Transverse colon (tissue), 4 donors: ENCODE results near the gene TRIM7. TPM values are rescaled to one million over a fixed set of nuclear protein-coding genes. Genes with fewer than 3 reads are reported as not detected.

Experiments
- DNase-seq: peaks from one replicate; pipeline ENCODE4 v3.0.0-alpha.2; 2019
- H3K27ac ChIP-seq, 4 donors: fragments of 200-600 bp; sonication (generic); 2 replicates each; pipeline ENCODE4 v1.5.1; 2016 to 2018; ENCODE audit warnings: inconsistent platforms in 4 of 4
- H3K27me3 ChIP-seq: fragments of 200-600 bp; sonication (generic); 2 replicates; pipeline ENCODE4 v1.5.1; 2017; ENCODE audit warnings: inconsistent platforms
- H3K36me3 ChIP-seq, 4 donors: fragments of 200-600 bp; sonication (generic); 2 replicates each; pipeline ENCODE4 v1.5.1; 2017 to 2019; ENCODE audit warnings: inconsistent platforms in 4 of 4
- H3K4me1 ChIP-seq, 4 donors: fragments of 200-600 bp; sonication (generic); 2 replicates each; pipeline ENCODE4 v1.5.1; 2017 to 2020; ENCODE audit warnings: inconsistent platforms in 4 of 4
- H3K4me3 ChIP-seq, 4 donors: fragments of 200-600 bp; sonication (generic); 1 replicate in 1 of 4; 2 replicates in 3 of 4; pipeline versions ENCODE4 v1.5.1 to v1.6.1; 2017 to 2019; ENCODE audit warnings: inconsistent platforms in 4 of 4
- H3K9me3 ChIP-seq, 2 donors: fragments of 200-600 bp; sonication (generic); 2 replicates each; pipeline ENCODE4 v1.5.1; 2017 to 2019; ENCODE audit warnings: inconsistent platforms in 2 of 2
- EP300 ChIP-seq: sonication (generic); formaldehyde crosslinking; IDR thresholded peaks from one replicate; pipeline ENCODE4 v1.6.1; 2017; ENCODE audit warnings: antibody characterized with exemption, low read depth
- POLR2A ChIP-seq: fragments of 450-650 bp; IDR thresholded peaks from one replicate; pipeline ENCODE4 v1.6.1; 2016; ENCODE audit warnings: antibody characterized with exemption, mild to moderate bottlenecking, moderate library complexity
- POLR2AphosphoS5 ChIP-seq, 3 donors: sonication (generic); formaldehyde crosslinking; IDR thresholded peaks; one replicate each; pipeline ENCODE4 v1.6.1; 2016; ENCODE audit warnings: antibody characterized with exemption in 3 of 3
- WGBS, 2 donors: methylation state at CpG; one replicate each; pipeline ENCODE4 v1.1.5; 2018; ENCODE audit warnings: low coverage in 1 of 2; 5-methylcytosine and 5-hydroxymethylcytosine counted together
- in situ Hi-C, 4 donors: fragments of 200-750 bp; cut with MboI; loops; one replicate each; pipeline versions ENCODE4 v1.15.0 to v1.15.1; 2017; ENCODE audit warnings: low sequenced_read_pairs in 3 of 4, low pct_ligation_motif_present in 1 of 4, low pct_unique_long_range_greater_than_20kb in 1 of 4
- intact Hi-C: fragments of 100-400 bp; cut with DNase I; formaldehyde crosslinking; loops from one replicate; pipeline ENCODE4 v1.15.1; 2023; ENCODE audit warnings: low total_unique reads
- total RNA-seq, 4 donors: library from RNA; depleted of rRNA; stranded (reverse); fragments of >200 nt; gene quantifications; one replicate each; pipeline ENCODE4 v1.1.0, GENCODE V29; 2016
- TF ChIP-seq, protein P1 (sequence below), 5 experiments: fragments of 200-600 bp in 3 of 5; fragments of 450-650 bp in 2 of 5; sonication (generic) in 3 of 5; IDR thresholded peaks; 1 replicate in 2 of 5; 2 replicates in 3 of 5; pipeline ENCODE4 v1.5.1; 2016 to 2017; ENCODE audit warnings: antibody characterized with exemption in 5 of 5, inconsistent platforms in 3 of 5, mild to moderate bottlenecking in 2 of 5, moderate library complexity in 1 of 5

Gene TRIM7
- total RNA-seq, 4 donors from 2014 or later, result 2.5 to 16.7 (median 7.5) TPM; not detected in 1

GRCh38 chr5:181195249-181195761 lies 9.7 kb downstream of the TRIM7 start:
- peaks cover 4 to 8% (median 6%) of the 10 kb centered on the region in 4 donors for H3K4me1 ChIP-seq
- no peak overlapping the region for H3K27ac ChIP-seq
- WGBS, 2 donors, result 82% methylated on average over 45 of the region's 45 CpGs; no CpG with 5 or more reads in 1 of the 2 donors
- no peak overlapping the region for H3K4me3 ChIP-seq
- H3K27me3 ChIP-seq, result no peaks in the 10 kb centered on the region
- H3K9me3 ChIP-seq, result no peaks in the 10 kb centered on the region
- in situ Hi-C loops, result no loop called here
- no peaks in the 10 kb centered on the region for H3K36me3 ChIP-seq
- DNase-seq, result no peak
- no peak for TF ChIP-seq POLR2A
- no peak for TF ChIP-seq POLR2AphosphoS5 (IDR thresholded peaks at IDR 0.05)
- no peak for TF ChIP-seq EP300
- TF ChIP-seq, protein P1, sequence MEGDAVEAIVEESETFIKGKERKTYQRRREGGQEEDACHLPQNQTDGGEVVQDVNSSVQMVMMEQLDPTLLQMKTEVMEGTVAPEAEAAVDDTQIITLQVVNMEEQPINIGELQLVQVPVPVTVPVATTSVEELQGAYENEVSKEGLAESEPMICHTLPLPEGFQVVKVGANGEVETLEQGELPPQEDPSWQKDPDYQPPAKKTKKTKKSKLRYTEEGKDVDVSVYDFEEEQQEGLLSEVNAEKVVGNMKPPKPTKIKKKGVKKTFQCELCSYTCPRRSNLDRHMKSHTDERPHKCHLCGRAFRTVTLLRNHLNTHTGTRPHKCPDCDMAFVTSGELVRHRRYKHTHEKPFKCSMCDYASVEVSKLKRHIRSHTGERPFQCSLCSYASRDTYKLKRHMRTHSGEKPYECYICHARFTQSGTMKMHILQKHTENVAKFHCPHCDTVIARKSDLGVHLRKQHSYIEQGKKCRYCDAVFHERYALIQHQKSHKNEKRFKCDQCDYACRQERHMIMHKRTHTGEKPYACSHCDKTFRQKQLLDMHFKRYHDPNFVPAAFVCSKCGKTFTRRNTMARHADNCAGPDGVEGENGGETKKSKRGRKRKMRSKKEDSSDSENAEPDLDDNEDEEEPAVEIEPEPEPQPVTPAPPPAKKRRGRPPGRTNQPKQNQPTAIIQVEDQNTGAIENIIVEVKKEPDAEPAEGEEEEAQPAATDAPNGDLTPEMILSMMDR (IDR thresholded peaks at IDR 0.05), result no peak
- intact Hi-C loops, result no loop called here

DNA sequence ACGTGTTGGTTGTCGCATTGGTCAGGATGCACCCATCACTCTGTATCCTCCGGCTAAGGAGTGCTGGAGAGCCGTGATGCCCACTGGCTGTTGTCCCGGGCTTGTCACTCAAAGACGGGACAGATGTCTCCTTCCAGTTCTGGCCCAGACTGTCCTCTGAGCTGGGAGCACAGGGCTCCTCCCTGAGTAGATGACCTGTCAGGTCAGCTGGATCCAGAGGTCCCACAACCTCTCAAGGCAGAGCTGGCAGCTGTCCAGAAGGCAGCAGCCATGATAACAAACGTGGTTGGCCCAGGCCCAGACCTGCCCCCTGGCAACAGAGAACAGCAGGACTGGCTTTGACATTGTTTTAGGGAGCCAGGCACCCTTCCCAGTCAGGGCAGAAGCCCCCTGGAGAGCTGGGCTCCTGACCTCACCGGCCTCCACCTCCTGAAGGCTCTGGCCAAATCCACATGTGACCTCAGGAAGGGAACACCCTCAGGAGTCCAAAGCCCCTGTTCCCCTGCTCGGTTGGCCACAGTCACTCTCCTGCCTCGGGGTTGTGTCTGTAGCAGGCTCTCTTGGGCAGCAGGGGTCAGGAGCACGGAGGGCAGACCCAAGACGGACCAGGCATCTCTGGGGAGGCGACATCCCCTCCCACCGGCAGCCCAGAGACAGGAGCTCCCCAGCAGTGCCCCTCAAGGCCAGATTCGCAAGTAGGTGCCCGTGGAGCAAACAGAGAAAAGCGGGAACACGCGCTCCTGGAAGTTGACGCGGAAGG lies 10.3 kb downstream of the TRIM7 start:
- intact Hi-C loops (no loop called here), in situ Hi-C loops (no loop called here)
- H3K27me3 ChIP-seq, result no peaks in the 10 kb centered on the region
- TF ChIP-seq, protein P1 (IDR thresholded peaks at IDR 0.05), result no peak
- no peak for TF ChIP-seq POLR2AphosphoS5 (IDR thresholded peaks at IDR 0.05)
- no peak for TF ChIP-seq POLR2A
- TF ChIP-seq EP300, result no peak
- no peaks in the 10 kb centered on the region for H3K36me3 ChIP-seq
- no peak overlapping the region for H3K4me3 ChIP-seq
- DNase-seq, result no peak
- peaks cover 7 to 14% (median 9%) of the 10 kb centered on the region in 4 donors for H3K4me1 ChIP-seq
- 72% methylated on average over 14 of the region's 21 CpGs; no CpG with 5 or more reads in 1 of the 2 donors for WGBS, 2 donors
- no peak overlapping the region for H3K27ac ChIP-seq
- H3K9me3 ChIP-seq, result no peaks in the 10 kb centered on the region

- H3K4me1 ChIP-seq, result peaks cover 7 to 14% (median 9%) of the 10 kb centered on the region in 4 donors
- 84 to 100% methylated on average over 1 to 2 of the region's 2 CpGs for WGBS, 2 donors
- intact Hi-C loops (no loop called here), in situ Hi-C loops (no loop called here)
- no peaks in the 10 kb centered on the region for H3K9me3 ChIP-seq
- TF ChIP-seq POLR2AphosphoS5 (IDR thresholded peaks at IDR 0.05) (no peak), POLR2A (no peak), EP300 (no peak)
- TF ChIP-seq, protein P1 (IDR thresholded peaks at IDR 0.05), result no peak
- H3K4me3 ChIP-seq, result no peak overlapping the region
- no peaks in the 10 kb centered on the region for H3K36me3 ChIP-seq
- H3K27me3 ChIP-seq, result no peaks in the 10 kb centered on the region
- no peak for DNase-seq
- H3K27ac ChIP-seq, result no peak overlapping the region
These were observed 11.3 kb downstream of the TRIM7 start for GRCh38 chr5:181193656-181194055.

- in situ Hi-C loops (no loop called here), intact Hi-C loops (no loop called here)
- H3K36me3 ChIP-seq, result no peaks in the 10 kb centered on the region
- TF ChIP-seq POLR2AphosphoS5 (IDR thresholded peaks at IDR 0.05) (no peak), EP300 (no peak), POLR2A (no peak)
- TF ChIP-seq, protein P1 (IDR thresholded peaks at IDR 0.05), result no peak
- peak overlapping the region; percentile 57 to 74 (median 64) for H3K4me3 ChIP-seq
- 42 to 80% methylated on average over 3 to 12 of the region's 12 CpGs for WGBS, 2 donors
- no peaks in the 10 kb centered on the region for H3K27me3 ChIP-seq
- H3K27ac ChIP-seq, result peak overlapping the region; percentile 90 to 97 (median 92)
- H3K9me3 ChIP-seq, result no peaks in the 10 kb centered on the region
- peaks cover 7 to 21% (median 9%) of the 10 kb centered on the region in 4 donors for H3K4me1 ChIP-seq
- DNase-seq, result no peak
These were observed 12.5 kb downstream of the TRIM7 start for GRCh38 chr5:181192337-181193046.
